HG03097 (cell line): ENCODE measurements around the gene CTNNA3.

Experiments
- ATAC-seq: cut with Tn5 transposase; IDR thresholded peaks from one replicate; pipeline ENCODE4 v1.9.1; 2021; ENCODE audit not compliant: unreplicated experiment, low FRiP score

The CTNNA3 gene

GRCh38 chr10:67666416-67667034 lies 29.5 kb downstream of the CTNNA3 start:
- ATAC-seq, result no peak

GRCh38 chr10:67665491-67665890 lies 30.5 kb downstream of the CTNNA3 start:
- no peak for ATAC-seq

- ATAC-seq, result no peak
These were observed 31.1 kb downstream of the CTNNA3 start for GRCh38 chr10:67664942-67665341.

- ATAC-seq, result no peak
These were observed 32.4 kb downstream of the CTNNA3 start for GRCh38 chr10:67663449-67664087.

DNA sequence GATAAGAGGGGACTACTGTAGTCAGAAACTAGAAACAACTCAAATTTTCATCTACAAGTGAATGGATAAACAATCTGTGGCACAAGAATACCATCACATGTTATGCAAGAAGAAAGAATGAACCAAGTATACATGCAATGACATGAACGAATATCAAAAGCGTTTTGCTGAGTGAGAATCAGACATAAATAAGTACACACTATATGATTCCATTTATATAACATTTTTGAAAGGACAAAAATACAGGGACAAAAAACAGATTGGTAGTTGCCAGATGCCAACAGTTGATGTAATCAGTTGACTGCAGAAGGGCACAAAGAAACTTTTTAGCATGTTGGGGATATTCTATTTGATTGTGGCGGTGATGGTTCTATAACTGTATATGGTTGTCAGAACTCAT lies 33.6 kb downstream of the CTNNA3 start:
- ATAC-seq, result no peak

DNA sequence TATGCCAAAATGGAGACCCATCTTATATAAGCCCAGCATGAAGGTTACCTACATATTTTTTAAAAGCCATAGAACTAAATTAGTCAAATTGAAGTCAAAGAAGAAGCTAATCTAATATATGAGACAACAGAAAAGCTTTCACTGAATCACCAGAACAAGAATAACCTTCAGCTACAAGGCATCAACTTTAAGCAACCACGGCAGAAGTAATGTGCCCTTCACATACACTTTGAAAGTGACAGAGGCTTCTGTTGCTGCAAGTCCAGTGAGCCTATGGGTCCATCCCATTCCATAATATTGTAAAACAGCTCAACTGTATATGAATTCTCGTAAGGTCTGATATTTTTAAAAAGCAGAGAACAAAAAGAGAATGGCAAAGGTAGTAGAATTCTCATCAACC lies 36.5 kb downstream of the CTNNA3 start:
- no peak for ATAC-seq

DNA sequence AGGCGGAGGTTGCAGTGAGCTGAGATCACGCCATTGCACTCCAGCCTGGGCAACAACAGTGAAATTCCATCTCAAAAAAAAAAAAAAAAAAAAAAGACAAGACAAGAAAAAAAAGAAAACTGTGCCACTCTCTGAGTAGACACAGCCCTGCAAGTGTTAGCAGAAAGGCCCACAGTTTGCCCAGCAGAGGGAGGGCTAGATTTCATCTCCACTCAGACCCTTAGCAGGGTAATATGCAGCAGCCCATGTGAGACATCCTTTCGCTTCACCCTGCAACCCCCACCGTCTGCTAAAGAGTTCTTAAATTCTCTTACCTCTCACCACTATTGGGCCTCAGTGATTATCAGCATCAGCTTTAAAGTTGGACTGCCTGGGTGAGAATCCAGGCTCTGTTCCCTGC lies 38.2 kb downstream of the CTNNA3 start:
- no peak for ATAC-seq

DNA sequence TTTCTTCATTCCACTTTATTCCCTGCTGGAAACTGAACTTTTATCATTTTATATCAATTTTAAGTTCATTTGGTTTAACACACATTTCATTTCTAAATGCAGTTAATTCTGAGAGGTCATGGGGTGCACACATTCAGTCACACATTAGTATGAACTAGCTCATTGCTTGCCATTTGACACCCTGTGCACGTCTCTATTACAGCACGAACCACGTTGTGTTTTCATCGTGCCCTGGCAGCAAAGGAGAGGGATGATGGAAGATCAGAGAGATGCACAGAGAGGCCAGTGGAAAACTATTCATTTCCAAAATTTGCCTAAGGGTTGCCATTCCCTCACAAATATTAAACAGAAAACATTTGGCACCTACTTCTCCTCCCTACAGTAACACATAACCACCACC lies 45.4 kb downstream of the CTNNA3 start:
- no peak for ATAC-seq

GRCh38 chr10:67648613-67649229 lies 47.3 kb downstream of the CTNNA3 start:
- ATAC-seq, result no peak

- no peak for ATAC-seq
These were observed 65.1 kb downstream of the CTNNA3 start for GRCh38 chr10:67630904-67631303.

DNA sequence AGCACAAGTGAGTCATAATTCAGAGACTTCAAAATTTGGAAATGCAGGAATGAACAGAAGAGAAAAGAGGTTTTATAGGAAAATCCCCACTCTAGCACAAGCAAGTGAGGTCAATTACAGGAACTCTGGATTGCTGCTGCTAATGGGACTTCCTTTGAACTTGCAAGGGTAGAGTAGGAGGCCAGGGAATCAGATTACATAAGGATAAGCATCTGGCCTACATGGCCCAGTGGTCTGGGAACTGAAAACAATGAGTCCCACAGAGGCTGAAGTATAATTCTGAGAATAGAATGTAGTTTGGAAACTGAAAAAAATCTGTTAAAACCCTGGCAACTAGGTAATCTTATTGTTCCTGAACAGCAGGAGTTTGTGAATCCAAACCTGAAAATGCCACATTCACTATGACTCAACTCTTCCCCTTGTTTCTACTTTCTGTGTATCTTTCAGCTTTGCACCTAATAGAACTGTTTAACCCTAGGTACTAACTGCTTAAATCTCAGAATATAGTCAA lies 66.5 kb downstream of the CTNNA3 start:
- ATAC-seq, result no peak

DNA sequence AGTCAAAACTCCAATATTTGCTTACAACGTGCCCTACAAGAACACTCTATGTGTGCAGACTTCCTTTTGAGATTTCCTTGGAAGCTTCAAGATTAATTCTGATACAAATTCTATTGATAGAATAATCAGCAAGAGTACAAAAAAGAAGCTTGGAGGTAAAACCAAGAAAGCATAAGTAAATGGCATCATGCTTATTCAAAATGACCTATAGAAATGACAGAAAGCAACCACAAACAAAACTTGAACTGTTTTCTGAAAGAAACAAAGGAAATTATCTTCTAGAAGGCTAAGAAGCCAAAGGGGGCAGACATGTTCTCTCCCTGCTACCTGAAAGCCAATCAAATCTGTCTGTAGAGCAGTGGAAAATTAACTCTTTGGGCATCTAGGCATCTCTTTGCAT lies 73.0 kb downstream of the CTNNA3 start:
- ATAC-seq, result no peak

DNA sequence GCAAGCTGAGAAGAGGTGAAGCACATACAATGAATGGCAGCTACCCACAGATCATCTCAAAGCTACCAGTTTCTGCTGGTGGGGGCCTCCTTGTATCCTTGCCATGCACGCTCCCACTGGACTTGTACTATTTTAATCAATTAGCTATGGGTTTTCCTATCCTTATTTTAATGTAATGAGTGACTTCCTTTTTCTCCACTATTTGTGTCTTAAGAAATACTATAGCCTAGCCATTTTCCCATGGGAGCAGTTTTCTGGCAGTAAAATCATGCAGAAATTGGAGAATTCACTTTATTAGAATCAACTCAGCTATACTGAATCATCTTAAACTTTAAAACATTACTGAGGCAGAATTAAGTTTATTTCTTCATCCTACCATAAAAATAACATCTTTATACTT lies 73.5 kb downstream of the CTNNA3 start:
- ATAC-seq, result no peak

- no peak for ATAC-seq
These were observed 74.2 kb downstream of the CTNNA3 start for GRCh38 chr10:67621834-67622233.

- no peak for ATAC-seq
These were observed 77.9 kb downstream of the CTNNA3 start for GRCh38 chr10:67618116-67618515.

DNA sequence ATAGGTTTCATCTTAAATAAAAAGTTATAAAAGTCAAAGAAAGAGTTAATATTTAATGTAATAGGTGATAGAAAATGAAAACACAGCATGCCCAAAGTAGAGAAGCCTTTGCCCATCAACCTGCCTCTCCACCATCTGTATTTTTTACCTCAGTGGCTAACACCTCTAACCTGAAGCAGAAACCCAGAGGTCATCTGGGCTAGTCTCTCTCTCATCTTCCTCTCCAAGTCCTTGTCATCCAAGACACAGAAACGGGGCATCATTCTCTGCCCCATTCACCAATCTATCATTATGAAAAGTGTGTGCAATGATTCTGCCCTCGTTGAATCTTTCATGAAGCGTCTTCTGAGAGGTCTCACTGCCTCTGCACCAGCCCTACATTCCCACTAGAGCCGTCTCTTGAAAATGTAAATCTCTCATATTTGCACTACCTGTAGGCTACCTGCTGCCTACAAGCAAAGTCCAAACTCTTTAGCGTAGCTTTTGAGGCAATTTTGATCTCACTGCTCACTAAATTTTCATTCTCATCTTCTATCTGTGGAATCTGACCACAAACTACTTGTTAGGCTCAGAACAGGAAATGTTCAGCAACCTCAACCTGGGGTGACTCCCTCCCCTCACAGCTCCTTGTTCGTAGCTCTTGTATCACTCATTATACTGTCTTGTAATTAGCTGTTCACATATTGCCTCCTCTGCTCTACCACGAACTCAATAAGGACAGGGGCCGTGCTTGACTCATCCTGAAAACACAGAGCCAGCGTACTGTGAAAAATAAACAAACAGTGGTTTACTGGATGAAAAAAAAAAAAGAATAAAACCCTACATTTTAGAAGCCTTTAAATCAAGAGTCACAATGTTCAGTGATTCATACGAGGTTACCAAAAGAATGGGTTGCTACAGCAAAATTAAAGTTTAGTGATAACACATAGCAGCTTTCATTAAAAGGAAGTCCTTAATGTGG lies 83.1 kb downstream of the CTNNA3 start:
- peak; percentile 96 for ATAC-seq

DNA sequence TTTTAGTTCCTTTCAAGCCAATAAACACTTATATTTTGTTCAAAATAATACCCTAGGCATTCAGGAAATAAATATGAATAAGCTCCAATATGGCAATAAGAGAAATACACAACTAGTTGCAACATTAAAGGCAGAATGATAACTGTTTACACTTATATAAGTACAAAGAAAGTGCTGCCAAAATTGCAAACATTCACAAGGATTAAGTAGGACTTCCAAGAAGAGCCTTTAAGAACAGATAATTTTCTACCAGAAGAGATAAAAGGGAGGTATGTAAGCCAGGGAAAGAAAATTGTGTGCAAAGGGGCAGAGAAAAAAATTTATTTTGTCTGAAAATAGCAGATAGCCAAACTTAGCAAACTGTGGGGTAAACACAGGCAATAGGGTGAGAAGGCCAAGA lies 83.8 kb downstream of the CTNNA3 start:
- ATAC-seq, result no peak

DNA sequence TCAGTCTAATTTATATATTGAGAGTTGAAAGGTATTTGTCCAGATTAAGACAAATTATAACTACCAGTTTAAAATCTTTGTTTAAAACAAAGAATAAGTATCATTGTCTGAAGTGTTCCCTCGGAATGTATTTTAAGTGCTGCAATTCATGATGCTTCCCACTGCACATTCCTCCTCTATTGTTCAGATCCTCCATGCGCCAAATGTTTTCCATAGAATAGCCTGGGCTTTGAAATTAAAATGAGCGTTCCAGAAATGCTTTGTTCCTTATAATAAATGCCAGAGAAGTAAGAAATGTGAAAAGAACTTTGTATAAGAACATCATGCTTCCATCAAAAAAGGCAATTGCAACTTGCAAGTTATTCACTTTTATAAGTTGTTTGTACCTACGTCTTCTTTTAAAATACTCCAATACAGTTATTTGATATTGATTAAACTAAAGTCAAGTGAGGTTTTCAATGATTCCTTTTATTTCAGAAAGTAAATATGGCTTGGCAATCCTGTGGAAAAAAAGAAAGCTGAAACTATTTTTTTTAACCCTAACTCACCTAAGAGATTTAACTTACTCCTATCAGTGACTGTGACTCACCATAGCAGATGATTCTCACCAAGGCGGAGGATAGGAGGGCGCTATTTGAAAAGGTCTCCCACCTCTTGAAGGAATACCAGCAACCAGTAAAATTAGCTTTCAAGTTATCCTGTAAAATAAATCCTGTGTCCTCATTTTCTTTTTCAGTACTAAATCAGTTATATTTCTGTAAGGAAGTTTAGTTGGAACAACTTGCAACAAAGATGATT lies 85.8 kb downstream of the CTNNA3 start:
- no peak for ATAC-seq

- no peak for ATAC-seq
These were observed 88.0 kb downstream of the CTNNA3 start for GRCh38 chr10:67608001-67608400.

DNA sequence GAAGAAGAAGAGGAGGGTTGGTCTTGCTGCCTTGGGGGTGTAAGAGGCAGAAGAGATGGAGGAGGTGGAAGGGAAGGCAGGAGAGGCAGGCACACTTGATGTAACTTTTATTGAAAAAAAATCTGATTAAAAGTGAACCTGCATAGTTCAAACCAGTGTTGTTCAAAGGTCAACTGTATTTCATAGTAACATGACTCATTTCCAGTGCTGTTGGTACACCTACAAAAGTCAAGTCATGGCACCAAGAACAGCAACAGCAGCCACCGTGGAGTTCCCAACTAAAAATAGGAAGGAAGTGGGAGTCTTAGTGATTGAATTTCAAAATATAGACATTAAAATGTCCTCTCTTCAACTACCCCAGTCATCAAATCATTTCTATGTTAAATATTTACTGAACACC lies 88.5 kb downstream of the CTNNA3 start:
- ATAC-seq, result no peak
